HG03432 (cell line): ENCODE data around the gene MAN1A1.

Experiments
- ATAC-seq: cut with Tn5 transposase; IDR thresholded peaks from one replicate; pipeline ENCODE4 v1.9.1; 2021; ENCODE audit warnings: mild to moderate bottlenecking, moderate library complexity; ENCODE audit not compliant: unreplicated experiment

The MAN1A1 gene

GRCh38 chr6:119152187-119152586 lies 197.4 kb downstream of the MAN1A1 start:
- no peak for ATAC-seq

- ATAC-seq: no peak
Observed at GRCh38 chr6:119148825-119149525, 200.6 kb downstream of the MAN1A1 start.

GRCh38 chr6:119148098-119148824 lies 201.3 kb downstream of the MAN1A1 start:
- no peak for ATAC-seq

- peak; percentile 99 for ATAC-seq
Observed at GRCh38 chr6:119147101-119148053, 202.2 kb downstream of the MAN1A1 start.

GRCh38 chr6:119145111-119145510 lies 204.4 kb downstream of the MAN1A1 start:
- no peak for ATAC-seq

- ATAC-seq: no peak
Observed at GRCh38 chr6:119142637-119143036, 206.9 kb downstream of the MAN1A1 start.

- no peak for ATAC-seq
Observed at GRCh38 chr6:119142041-119142440, 207.5 kb downstream of the MAN1A1 start.

GRCh38 chr6:119140196-119141140 lies 209.1 kb downstream of the MAN1A1 start:
- no peak for ATAC-seq

- peak; percentile 86 for ATAC-seq
Observed at GRCh38 chr6:119138906-119139541, 210.5 kb downstream of the MAN1A1 start.

GRCh38 chr6:119137194-119138072 lies 212.1 kb downstream of the MAN1A1 start:
- no peak for ATAC-seq

GRCh38 chr6:119134752-119135151 lies 214.8 kb downstream of the MAN1A1 start:
- ATAC-seq: no peak

- no peak for ATAC-seq
Observed at GRCh38 chr6:119133400-119133799, 216.2 kb downstream of the MAN1A1 start.

GRCh38 chr6:119132261-119132981 lies 217.1 kb downstream of the MAN1A1 start:
- ATAC-seq: no peak

- no peak for ATAC-seq
Observed at GRCh38 chr6:119129968-119130484, 219.5 kb downstream of the MAN1A1 start.

- ATAC-seq: peak; percentile 91
Observed at GRCh38 chr6:119129148-119129967, 220.2 kb downstream of the MAN1A1 start.

- no peak for ATAC-seq
Observed at GRCh38 chr6:119128252-119128912, 221.2 kb downstream of the MAN1A1 start.
